Transverse colon (tissue), 4 donors: ENCODE results near the gene ZBTB7C. TPM values are rescaled to one million over a fixed set of nuclear protein-coding genes. Genes with fewer than 3 reads are reported as not detected.

Experiments used
- DNase-seq: peaks from one replicate; pipeline ENCODE4 v3.0.0-alpha.2; 2019
- H3K27ac ChIP-seq, 4 donors: fragments of 200-600 bp; sonication (generic); 2 replicates each; pipeline ENCODE4 v1.5.1; 2016 to 2018; ENCODE audit warnings: inconsistent platforms in 4 of 4
- H3K27me3 ChIP-seq: fragments of 200-600 bp; sonication (generic); 2 replicates; pipeline ENCODE4 v1.5.1; 2017; ENCODE audit warnings: inconsistent platforms
- H3K36me3 ChIP-seq, 4 donors: fragments of 200-600 bp; sonication (generic); 2 replicates each; pipeline ENCODE4 v1.5.1; 2017 to 2019; ENCODE audit warnings: inconsistent platforms in 4 of 4
- H3K4me1 ChIP-seq, 4 donors: fragments of 200-600 bp; sonication (generic); 2 replicates each; pipeline ENCODE4 v1.5.1; 2017 to 2020; ENCODE audit warnings: inconsistent platforms in 4 of 4
- H3K4me3 ChIP-seq, 4 donors: fragments of 200-600 bp; sonication (generic); 1 replicate in 1 of 4; 2 replicates in 3 of 4; pipeline versions ENCODE4 v1.5.1 to v1.6.1; 2017 to 2019; ENCODE audit warnings: inconsistent platforms in 4 of 4
- H3K9me3 ChIP-seq, 2 donors: fragments of 200-600 bp; sonication (generic); 2 replicates each; pipeline ENCODE4 v1.5.1; 2017 to 2019; ENCODE audit warnings: inconsistent platforms in 2 of 2
- CTCF ChIP-seq, 5 experiments: fragments of 200-600 bp in 3 of 5; fragments of 450-650 bp in 2 of 5; sonication (generic) in 3 of 5; IDR thresholded peaks; 1 replicate in 2 of 5; 2 replicates in 3 of 5; pipeline ENCODE4 v1.5.1; 2016 to 2017; ENCODE audit warnings: antibody characterized with exemption in 5 of 5, inconsistent platforms in 3 of 5, mild to moderate bottlenecking in 2 of 5, moderate library complexity in 1 of 5
- EP300 ChIP-seq: sonication (generic); formaldehyde crosslinking; IDR thresholded peaks from one replicate; pipeline ENCODE4 v1.6.1; 2017; ENCODE audit warnings: antibody characterized with exemption, low read depth
- POLR2A ChIP-seq: fragments of 450-650 bp; IDR thresholded peaks from one replicate; pipeline ENCODE4 v1.6.1; 2016; ENCODE audit warnings: antibody characterized with exemption, mild to moderate bottlenecking, moderate library complexity
- POLR2AphosphoS5 ChIP-seq, 3 donors: sonication (generic); formaldehyde crosslinking; IDR thresholded peaks; one replicate each; pipeline ENCODE4 v1.6.1; 2016; ENCODE audit warnings: antibody characterized with exemption in 3 of 3
- WGBS, 2 donors: methylation state at CpG; one replicate each; pipeline ENCODE4 v1.1.5; 2018; ENCODE audit warnings: low coverage in 1 of 2; 5-methylcytosine and 5-hydroxymethylcytosine counted together
- in situ Hi-C, 4 donors: fragments of 200-750 bp; cut with MboI; loops; one replicate each; pipeline versions ENCODE4 v1.15.0 to v1.15.1; 2017; ENCODE audit warnings: low sequenced_read_pairs in 3 of 4, low pct_ligation_motif_present in 1 of 4, low pct_unique_long_range_greater_than_20kb in 1 of 4
- intact Hi-C: fragments of 100-400 bp; cut with DNase I; formaldehyde crosslinking; loops from one replicate; pipeline ENCODE4 v1.15.1; 2023; ENCODE audit warnings: low total_unique reads
- total RNA-seq, 4 donors: library from RNA; depleted of rRNA; stranded (reverse); fragments of >200 nt; gene quantifications; one replicate each; pipeline ENCODE4 v1.1.0, GENCODE V29; 2016

ZBTB7C gene
- total RNA-seq, 4 donors from 2014 or later, result 38.4 to 81.2 (median 47.5) TPM

- WGBS, 2 donors, result 57 to 60% methylated on average over 4 of the region's 4 CpGs
- TF ChIP-seq CTCF (IDR thresholded peaks at IDR 0.05) (no peak), POLR2AphosphoS5 (IDR thresholded peaks at IDR 0.05) (no peak), EP300 (no peak), POLR2A (no peak)
- no peaks in the 10 kb centered on the region for H3K9me3 ChIP-seq
- no peaks in the 10 kb centered on the region for H3K36me3 ChIP-seq
- DNase-seq, result no peak
- in situ Hi-C loops, result no loop called here
- intact Hi-C loops, result no loop called here
- no peaks in the 10 kb centered on the region for H3K4me1 ChIP-seq
- H3K27ac ChIP-seq, result no peak overlapping the region
- H3K4me3 ChIP-seq, result no peak overlapping the region
- H3K27me3 ChIP-seq, result peaks cover 13% of the 10 kb centered on the region
Observed at GRCh38 chr18:48397021-48397420, 12.2 kb downstream of the ZBTB7C start.

- peaks cover 13% of the 10 kb centered on the region for H3K27me3 ChIP-seq
- H3K27ac ChIP-seq, result no peak overlapping the region
- no peak for DNase-seq
- H3K4me3 ChIP-seq, result no peak overlapping the region
- H3K9me3 ChIP-seq, result no peaks in the 10 kb centered on the region
- in situ Hi-C loops, result no loop called here
- intact Hi-C loops, result no loop called here
- TF ChIP-seq POLR2AphosphoS5 (IDR thresholded peaks at IDR 0.05), result no peak
- no peak for TF ChIP-seq EP300
- no peak for TF ChIP-seq POLR2A
- no peak for TF ChIP-seq CTCF (IDR thresholded peaks at IDR 0.05)
- WGBS, 2 donors, result 66 to 76% methylated on average over 3 to 5 of the region's 5 CpGs
- H3K36me3 ChIP-seq, result no peaks in the 10 kb centered on the region
- no peaks in the 10 kb centered on the region for H3K4me1 ChIP-seq
Observed at GRCh38 chr18:48396561-48396960, 12.6 kb downstream of the ZBTB7C start.

- Histone ChIP-seq H3K4me3 (no peak overlapping the region), H3K27ac (no peak overlapping the region), H3K4me1 (no peaks in the 10 kb centered on the region), H3K27me3 (peaks cover 18% of the 10 kb centered on the region), H3K9me3 (no peaks in the 10 kb centered on the region), H3K36me3 (no peaks in the 10 kb centered on the region)
- 50 to 63% methylated on average over 1 of the region's 1 CpG for WGBS, 2 donors
- DNase-seq, result no peak
- in situ Hi-C loops (no loop called here), intact Hi-C loops (no loop called here)
- no peak for TF ChIP-seq POLR2A
Observed at GRCh38 chr18:48395646-48396045, 13.5 kb downstream of the ZBTB7C start.

GRCh38 chr18:48394176-48394575, 15.0 kb downstream of the ZBTB7C start:
- DNase-seq, result no peak
- WGBS, 2 donors, result 70 to 79% methylated on average over 4 to 5 of the region's 5 CpGs
- TF ChIP-seq POLR2A (no peak), POLR2AphosphoS5 (IDR thresholded peaks at IDR 0.05) (no peak), CTCF (IDR thresholded peaks at IDR 0.05) (no peak), EP300 (no peak)
- Histone ChIP-seq H3K36me3 (no peaks in the 10 kb centered on the region), H3K27ac (no peak overlapping the region), H3K9me3 (no peaks in the 10 kb centered on the region), H3K4me3 (no peak overlapping the region), H3K4me1 (no peaks in the 10 kb centered on the region), H3K27me3 (peaks cover 17% of the 10 kb centered on the region)
- in situ Hi-C loops, result no loop called here
- intact Hi-C loops, result no loop called here

GRCh38 chr18:48393776-48394175, 15.4 kb downstream of the ZBTB7C start:
- Histone ChIP-seq H3K27me3 (peaks cover 13% of the 10 kb centered on the region), H3K9me3 (no peaks in the 10 kb centered on the region), H3K4me3 (no peak overlapping the region), H3K4me1 (no peaks in the 10 kb centered on the region), H3K36me3 (no peaks in the 10 kb centered on the region), H3K27ac (no peak overlapping the region)
- in situ Hi-C loops, result no loop called here
- DNase-seq, result no peak
- 88% methylated on average over 1 of the region's 1 CpG; no CpG with 5 or more reads in 1 of the 2 donors for WGBS, 2 donors
- intact Hi-C loops, result no loop called here
- TF ChIP-seq CTCF (IDR thresholded peaks at IDR 0.05), result no peak
- no peak for TF ChIP-seq EP300
- TF ChIP-seq POLR2AphosphoS5 (IDR thresholded peaks at IDR 0.05), result no peak
- TF ChIP-seq POLR2A, result no peak
